NCI-H187 (cell line): ENCODE data around the gene VEGFB.

Source experiments
- DNase-seq, 2 experiments: peaks; one replicate each; lab custom pipeline; 2025; lab: John Stamatoyannopoulos, UW

VEGFB gene

GRCh38 chr11:64211181-64211872 is 23.1 kb upstream of the VEGFB start:
- no peak for DNase-seq

GRCh38 chr11:64216879-64217278 is 17.5 kb upstream of the VEGFB start:
- DNase-seq: no peak

DNA sequence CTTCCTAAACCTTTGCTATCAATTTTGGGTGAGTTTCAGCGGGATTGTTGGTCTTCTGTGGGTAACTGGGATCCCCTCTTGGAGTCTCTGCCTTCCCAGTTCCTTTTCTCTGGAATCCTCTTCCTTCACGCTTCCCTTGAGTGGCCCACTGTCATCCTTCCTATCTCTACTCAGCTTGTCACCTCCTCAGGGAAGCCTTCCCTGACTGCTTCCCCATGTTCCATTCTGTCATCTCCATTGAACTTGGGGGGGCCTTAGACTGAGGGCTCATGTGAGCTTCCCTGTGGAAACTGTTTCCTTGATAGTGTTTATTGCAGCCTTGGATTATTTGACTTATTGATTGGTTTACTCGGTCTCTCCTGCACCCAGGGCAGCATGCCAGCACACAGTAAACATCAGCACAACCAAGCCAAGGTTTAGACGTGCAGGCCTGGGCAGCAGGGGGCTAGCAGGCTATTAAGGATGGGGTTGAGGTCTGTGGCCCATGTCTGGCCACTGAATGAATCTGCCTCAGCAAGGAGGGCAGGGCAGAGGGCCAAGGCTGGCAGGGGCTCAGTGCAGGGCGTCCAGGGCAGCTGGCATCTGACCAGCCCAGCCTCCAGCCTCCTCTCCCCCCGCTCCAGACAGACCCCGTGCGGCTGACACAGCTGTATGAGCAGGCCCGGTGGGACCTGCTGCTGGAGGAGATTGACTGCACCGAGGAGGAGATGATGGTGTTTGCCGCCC is 15.6 kb upstream of the VEGFB start:
- DNase-seq: no peak

GRCh38 chr11:64219354-64219684 is 15.1 kb upstream of the VEGFB start:
- no peak for DNase-seq

- no peak for DNase-seq
Measured at GRCh38 chr11:64219755-64220154, 14.6 kb upstream of the VEGFB start.

DNA sequence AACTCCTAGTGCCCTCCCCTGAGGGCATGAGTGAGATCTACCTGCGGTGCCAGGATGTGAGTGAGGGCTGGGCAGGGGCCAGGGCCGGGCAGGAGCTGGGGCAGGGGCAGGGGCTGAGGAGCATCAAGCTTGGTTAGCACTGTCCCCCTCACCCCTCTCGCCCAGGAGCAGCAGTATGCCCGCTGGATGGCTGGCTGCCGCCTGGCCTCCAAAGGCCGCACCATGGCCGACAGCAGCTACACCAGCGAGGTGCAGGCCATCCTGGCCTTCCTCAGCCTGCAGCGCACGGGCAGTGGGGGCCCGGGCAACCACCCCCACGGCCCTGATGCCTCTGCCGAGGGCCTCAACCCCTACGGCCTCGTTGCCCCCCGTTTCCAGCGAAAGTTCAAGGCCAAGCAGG is 14.1 kb upstream of the VEGFB start:
- DNase-seq: no peak

DNA sequence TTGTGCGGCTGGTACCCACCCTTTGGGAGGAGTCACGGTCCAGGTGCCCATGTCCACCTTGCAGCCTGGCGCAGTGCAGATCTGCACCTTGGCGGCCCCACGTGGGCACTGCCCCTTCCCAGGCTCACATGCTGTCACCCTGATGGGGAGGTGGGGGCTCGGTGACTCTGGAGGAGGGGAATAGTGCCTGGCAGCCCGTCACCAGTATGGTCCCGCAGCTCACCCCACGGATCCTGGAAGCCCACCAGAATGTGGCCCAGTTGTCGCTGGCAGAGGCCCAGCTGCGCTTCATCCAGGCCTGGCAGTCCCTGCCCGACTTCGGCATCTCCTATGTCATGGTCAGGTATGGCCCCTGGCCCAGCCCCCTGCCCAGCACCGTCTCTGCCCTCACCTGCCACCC is 13.6 kb upstream of the VEGFB start:
- no peak for DNase-seq

GRCh38 chr11:64222651-64223000 is 11.8 kb upstream of the VEGFB start:
- DNase-seq: peak; percentile 34 to 48

GRCh38 chr11:64223001-64223651 is 11.3 kb upstream of the VEGFB start:
- no peak for DNase-seq

DNA sequence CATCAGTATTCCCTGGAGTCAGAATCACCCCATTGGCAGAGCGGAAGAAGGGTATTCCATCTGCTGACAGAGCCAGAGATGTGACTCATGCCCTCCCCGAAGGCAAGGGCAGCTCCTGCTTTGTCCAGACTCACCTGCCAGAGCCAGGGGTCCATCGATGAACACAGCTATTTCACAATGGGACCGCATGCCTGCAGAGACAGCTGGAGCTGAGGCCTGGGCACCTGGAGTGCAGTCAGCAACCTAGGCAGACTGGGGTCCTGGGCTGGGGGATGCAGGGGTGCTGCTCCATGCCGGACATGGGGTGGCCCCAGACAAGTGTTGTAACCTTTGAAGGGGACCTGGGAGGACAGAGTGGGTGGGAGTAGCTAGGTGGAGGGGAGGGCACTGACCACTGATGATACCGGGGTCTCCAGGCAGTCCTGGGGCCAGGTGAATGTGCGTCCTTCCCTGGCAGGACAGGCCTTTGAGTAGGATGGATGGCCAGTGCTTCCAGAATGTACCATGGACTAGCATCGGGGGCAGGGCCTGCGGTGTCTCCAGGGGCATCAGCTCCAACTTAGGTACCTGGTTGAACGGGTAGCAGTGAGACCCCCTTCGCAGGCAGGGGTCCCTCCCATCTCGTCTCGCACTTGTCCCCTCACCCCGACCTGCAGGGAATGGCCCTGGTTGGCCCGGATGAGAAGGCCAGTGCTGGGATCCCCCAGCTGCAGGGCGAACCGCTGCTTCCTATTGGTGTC is 10.1 kb upstream of the VEGFB start:
- no peak for DNase-seq

GRCh38 chr11:64224891-64225607 is 9.3 kb upstream of the VEGFB start:
- no peak for DNase-seq

- DNase-seq: peak; percentile 56 to 76
Measured at GRCh38 chr11:64225608-64226506, 8.5 kb upstream of the VEGFB start, which contains the start of the genes NUDT22 and TRPT1. TSS of gene NUDT22 (plus strand) at chr11:64226274. CDS start at chr11:64226653, 379 bp downstream. TSS of gene TRPT1 (minus strand) at chr11:64226186. CDS start at chr11:64225860, 326 bp downstream.

- no peak for DNase-seq
Measured at GRCh38 chr11:64226507-64227051, 7.8 kb upstream of the VEGFB start.

DNA sequence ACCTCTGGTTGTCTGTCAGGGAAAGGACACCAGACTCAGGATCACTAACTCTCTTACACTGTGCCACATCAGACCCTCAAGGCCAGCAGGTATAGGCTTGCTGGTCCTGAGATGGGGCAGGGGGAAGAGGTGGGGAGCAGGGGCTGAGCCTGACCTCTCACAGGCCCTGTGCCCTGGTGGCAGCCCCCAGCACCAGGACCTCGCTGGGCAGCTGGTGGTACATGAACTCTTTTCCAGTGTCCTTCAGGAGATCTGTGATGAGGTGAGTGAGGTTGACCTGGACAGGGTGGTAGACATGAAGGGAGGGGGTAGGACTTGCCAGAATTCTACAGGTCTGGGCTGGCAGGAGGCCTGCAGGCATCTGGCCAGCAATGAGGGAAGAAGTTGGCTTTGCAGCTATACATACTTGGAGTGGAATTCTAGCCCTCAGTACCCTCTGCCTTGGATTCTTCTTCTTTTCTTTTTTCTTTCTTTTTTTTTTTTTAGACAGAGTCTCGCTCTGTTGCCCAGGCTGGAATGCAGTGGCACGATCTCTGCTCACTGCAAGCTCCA is 6.9 kb upstream of the VEGFB start:
- no peak for DNase-seq

GRCh38 chr11:64229090-64229743 is 5.2 kb upstream of the VEGFB start:
- DNase-seq: no peak

GRCh38 chr11:64229744-64230170 is 4.6 kb upstream of the VEGFB start:
- no peak for DNase-seq

DNA sequence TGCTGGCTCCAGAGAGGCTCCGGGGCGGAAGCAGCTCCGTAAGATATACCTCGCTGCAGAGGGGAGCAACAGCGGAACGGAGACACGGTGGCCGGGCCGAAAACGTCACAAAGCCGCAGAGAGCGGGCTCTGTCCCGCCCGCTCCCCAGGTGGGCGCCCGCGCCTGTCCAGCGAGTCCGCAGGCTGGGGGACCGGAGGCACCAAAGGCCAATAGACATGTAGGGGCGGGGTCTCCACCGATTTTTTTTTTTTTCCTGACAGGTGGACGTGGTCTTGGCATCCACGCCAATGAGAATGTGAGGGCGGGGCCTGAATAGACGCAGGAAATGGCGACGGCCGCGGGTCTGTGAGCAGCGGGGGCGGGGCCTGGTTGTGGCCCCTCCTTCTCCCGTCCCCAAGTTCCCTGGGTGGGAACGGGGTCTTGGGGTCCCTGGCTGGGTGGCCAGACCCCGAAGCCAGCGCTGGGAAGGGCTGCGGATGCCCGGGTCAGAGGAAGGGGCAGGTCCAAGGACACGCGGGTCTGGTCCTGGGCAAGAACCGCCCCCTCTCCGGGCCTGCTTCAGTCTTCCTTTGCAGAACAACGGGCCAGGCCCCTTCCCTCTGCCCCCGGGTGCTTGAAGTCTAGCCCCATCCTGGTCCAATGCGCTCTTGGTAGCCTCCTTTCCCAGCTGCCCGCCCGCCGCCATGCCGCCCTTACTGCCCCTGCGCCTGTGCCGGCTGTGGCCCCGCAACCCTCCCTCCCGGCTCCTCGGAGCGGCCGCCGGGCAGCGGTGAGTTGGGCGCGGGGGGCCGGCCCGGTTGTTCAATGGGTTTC is 4.0 kb upstream of the VEGFB start, which contains the start of gene DNAJC4:
TSS of gene DNAJC4 (plus strand) at position 378 of the 814 bp plus-strand sequence. CDS start at position 685, 307 bp downstream.
- DNase-seq: peak; percentile 90 to 95

- DNase-seq: no peak
Measured at GRCh38 chr11:64230985-64231365, 3.4 kb upstream of the VEGFB start.

DNA sequence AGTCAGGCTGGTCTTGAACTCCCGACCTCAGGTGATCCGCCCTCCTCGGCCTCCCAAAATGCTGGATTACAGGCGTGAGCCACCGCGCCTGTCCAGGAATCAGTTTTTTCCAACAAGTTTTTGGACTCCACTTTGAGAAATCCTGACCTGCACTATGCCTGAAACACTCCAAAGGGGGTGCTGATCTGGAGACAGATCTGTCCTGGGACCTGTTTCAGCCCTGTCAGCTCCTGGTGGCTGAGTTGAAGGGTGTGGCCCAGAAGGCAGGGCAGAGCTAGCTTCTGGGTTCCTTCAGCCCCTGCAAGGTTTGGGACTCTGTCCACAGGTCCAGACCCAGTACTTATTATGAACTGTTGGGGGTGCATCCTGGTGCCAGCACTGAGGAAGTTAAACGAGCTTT is 2.8 kb upstream of the VEGFB start:
- DNase-seq: no peak
